Upper lobe of left lung (tissue), 6 donors: ENCODE measurements around the gene CD274. TPM values are rescaled to one million over a fixed set of nuclear protein-coding genes. Genes with fewer than 3 reads are reported as not detected.

Source experiments
- ATAC-seq, 2 donors: fragments of 200-7000 bp; cut with Tn5 transposase; one replicate each; pipeline ENCODE4 v1.9.1; 2022; ENCODE audit warnings: mild to moderate bottlenecking in 2 of 2, moderate library complexity in 2 of 2; ENCODE audit not compliant: low FRiP score in 2 of 2
- DNase-seq, 2 donors: peaks; one replicate each; pipeline ENCODE4 v3.0.0-alpha.2; 2019 to 2020
- H3K27ac ChIP-seq, 4 donors: fragments of 200-600 bp; sonication (generic); one replicate each; pipeline ENCODE4 v1.5.1; 2016 to 2019
- H3K27me3 ChIP-seq, 4 donors: fragments of 200-600 bp; sonication (generic); one replicate each; pipeline ENCODE4 v1.5.1; 2017 to 2019
- H3K36me3 ChIP-seq, 4 donors: fragments of 200-600 bp; sonication (generic); one replicate each; pipeline ENCODE4 v1.5.1; 2016 to 2019
- H3K4me1 ChIP-seq, 4 donors: fragments of 200-600 bp; sonication (generic); one replicate each; pipeline ENCODE4 v1.5.1; 2018 to 2019
- H3K4me3 ChIP-seq, 4 donors: fragments of 200-600 bp; sonication (generic); one replicate each; pipeline ENCODE4 v1.5.1; 2017 to 2019; ENCODE audit warnings: mild to moderate bottlenecking in 2 of 4, moderate library complexity in 1 of 4
- H3K9me3 ChIP-seq, 4 donors: fragments of 200-600 bp; sonication (generic); one replicate each; pipeline ENCODE4 v1.5.1; 2018 to 2019
- EP300 ChIP-seq, 4 donors: sonication (generic); formaldehyde crosslinking; IDR thresholded peaks; one replicate each; pipeline ENCODE4 v1.5.1; 2017; ENCODE audit warnings: antibody characterized with exemption in 4 of 4, control low read depth in 2 of 4
- POLR2A ChIP-seq, 4 donors: fragments of 450-650 bp; IDR thresholded peaks; one replicate each; pipeline ENCODE4 v1.5.1; 2016 to 2017; ENCODE audit warnings: antibody characterized with exemption in 4 of 4, mild to moderate bottlenecking in 2 of 4
- POLR2AphosphoS5 ChIP-seq, 2 donors: sonication (generic); formaldehyde crosslinking; IDR thresholded peaks; one replicate each; pipeline ENCODE4 v1.5.1; 2017; ENCODE audit warnings: antibody characterized with exemption in 2 of 2
- WGBS, 2 donors: methylation state at CpG; one replicate each; pipeline ENCODE4 v1.1.5; 2017 to 2018; 5-methylcytosine and 5-hydroxymethylcytosine counted together
- total RNA-seq, 6 donors: library from RNA; depleted of rRNA in 4 of 6; stranded (reverse); fragments of >200 nt in 4 of 6; gene quantifications; one replicate each; pipeline versions ENCODE4 v1.1.0 to v1.2.1, GENCODE V29; 2016 to 2021
- TF ChIP-seq, protein P1 (sequence below), 6 experiments: fragments of 450-650 bp in 4 of 6; fragments of 200-600 bp in 2 of 6; sonication (generic) in 2 of 6; IDR thresholded peaks; one replicate each; pipeline ENCODE4 v1.5.1; 2016 to 2019; ENCODE audit warnings: antibody characterized with exemption in 6 of 6
- donor health status: DM: no; HTN: no; CAD: no; lungs with moderate emphysema.
- donor health status: DM: no; HTN: yes; CAD: no; lungs with severe emphysema.

The CD274 gene
- total RNA-seq, 6 donors from 2014 or later = 11.6 to 20.8 (median 14.4) TPM

DNA sequence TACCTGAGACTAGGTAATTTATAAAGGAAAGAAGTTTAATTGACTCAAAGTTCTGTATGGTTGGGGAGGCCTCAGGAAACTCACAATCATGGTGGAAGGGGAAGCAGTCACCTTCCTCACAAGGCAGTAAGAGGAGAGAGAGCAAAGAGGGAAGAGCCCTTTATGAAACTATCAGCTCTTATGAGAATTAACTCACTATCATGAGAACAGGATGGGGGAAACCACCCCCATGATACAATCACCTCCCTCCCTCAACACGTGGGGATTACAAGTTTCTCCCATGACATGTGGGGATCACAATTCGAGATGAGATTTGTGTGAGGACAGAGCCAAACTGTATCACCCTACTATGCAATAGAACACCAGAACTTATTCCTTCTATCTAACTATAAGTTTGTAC lies 27.9 kb downstream of the CD274 start:
- H3K36me3 ChIP-seq = no peaks in the 10 kb centered on the region
- no peak overlapping the region for H3K4me3 ChIP-seq
- H3K27me3 ChIP-seq = no peaks in the 10 kb centered on the region
- WGBS, 2 donors = 60 to 67% methylated on average over 2 of the region's 2 CpGs
- no peak overlapping the region for H3K27ac ChIP-seq
- no peak for DNase-seq
- H3K4me1 ChIP-seq = no peaks in the 10 kb centered on the region
- no peak for ATAC-seq
- H3K9me3 ChIP-seq = no peaks in the 10 kb centered on the region
- peak in 1 of 4 donors; percentile 55 for TF ChIP-seq EP300 (IDR thresholded peaks at IDR 0.05)
- TF ChIP-seq POLR2A (IDR thresholded peaks at IDR 0.05) = no peak

DNA sequence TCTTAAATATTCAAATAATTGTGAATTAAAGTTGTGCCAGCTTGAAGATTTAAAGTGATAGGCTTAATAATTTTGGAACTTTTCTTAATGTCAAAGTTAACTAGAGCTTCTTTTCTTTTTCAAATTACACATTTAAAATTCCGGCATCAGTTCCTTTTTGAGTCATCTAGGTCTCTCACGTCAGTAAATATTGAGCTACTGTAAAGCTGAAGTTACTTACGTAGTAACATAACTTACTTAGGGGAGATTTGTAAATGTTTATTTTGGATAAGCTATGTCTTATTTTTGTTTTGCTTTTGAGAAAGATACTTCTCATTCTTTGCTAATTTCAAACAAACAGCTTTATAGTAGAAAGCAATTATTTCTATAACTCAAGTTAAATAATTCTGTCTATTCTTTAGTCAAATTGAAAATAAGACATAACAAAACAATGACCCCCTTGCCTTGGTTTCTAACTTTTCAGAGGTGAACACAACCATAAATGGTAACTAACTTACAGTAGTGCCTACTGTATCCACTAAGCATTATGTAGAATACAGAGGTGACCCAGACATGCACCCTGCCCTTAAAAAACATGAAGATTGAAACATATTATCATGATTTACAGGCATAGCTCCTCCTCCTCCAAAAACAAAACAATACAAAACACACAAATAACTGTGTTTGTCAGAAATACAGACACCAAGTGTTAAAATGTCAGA lies 29.8 kb downstream of the CD274 start:
- DNase-seq (no peak), ATAC-seq (no peak)
- Histone ChIP-seq H3K27me3 (no peaks in the 10 kb centered on the region), H3K9me3 (no peaks in the 10 kb centered on the region), H3K36me3 (no peaks in the 10 kb centered on the region), H3K27ac (no peak overlapping the region), H3K4me3 (no peak overlapping the region), H3K4me1 (no peaks in the 10 kb centered on the region)
- TF ChIP-seq POLR2AphosphoS5 (IDR thresholded peaks at IDR 0.05) (no peak), EP300 (IDR thresholded peaks at IDR 0.05) (no peak)
- TF ChIP-seq, protein P1, sequence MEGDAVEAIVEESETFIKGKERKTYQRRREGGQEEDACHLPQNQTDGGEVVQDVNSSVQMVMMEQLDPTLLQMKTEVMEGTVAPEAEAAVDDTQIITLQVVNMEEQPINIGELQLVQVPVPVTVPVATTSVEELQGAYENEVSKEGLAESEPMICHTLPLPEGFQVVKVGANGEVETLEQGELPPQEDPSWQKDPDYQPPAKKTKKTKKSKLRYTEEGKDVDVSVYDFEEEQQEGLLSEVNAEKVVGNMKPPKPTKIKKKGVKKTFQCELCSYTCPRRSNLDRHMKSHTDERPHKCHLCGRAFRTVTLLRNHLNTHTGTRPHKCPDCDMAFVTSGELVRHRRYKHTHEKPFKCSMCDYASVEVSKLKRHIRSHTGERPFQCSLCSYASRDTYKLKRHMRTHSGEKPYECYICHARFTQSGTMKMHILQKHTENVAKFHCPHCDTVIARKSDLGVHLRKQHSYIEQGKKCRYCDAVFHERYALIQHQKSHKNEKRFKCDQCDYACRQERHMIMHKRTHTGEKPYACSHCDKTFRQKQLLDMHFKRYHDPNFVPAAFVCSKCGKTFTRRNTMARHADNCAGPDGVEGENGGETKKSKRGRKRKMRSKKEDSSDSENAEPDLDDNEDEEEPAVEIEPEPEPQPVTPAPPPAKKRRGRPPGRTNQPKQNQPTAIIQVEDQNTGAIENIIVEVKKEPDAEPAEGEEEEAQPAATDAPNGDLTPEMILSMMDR (IDR thresholded peaks at IDR 0.05) = no peak
- 82 to 87% methylated on average over 3 of the region's 3 CpGs for WGBS, 2 donors

DNA sequence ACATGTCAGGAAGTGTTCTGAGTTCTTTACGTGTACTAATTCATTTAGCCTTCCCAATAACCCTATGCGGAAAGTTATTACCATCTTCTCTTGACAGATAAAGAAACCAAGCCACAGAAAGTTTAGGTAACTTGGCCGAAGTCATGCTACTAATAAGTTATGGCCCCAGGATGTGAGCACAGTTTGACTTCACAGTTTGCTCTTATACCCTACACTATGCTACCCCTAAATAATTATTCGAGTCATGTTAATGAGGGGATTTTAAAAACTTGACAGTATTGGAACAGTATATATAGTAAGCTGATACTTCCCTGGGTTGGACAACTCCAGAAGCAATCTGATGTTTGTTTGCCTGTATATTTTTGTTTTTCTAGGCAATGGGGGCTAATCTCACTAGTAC lies 30.6 kb downstream of the CD274 start:
- Histone ChIP-seq H3K4me3 (no peak overlapping the region), H3K9me3 (no peaks in the 10 kb centered on the region), H3K27me3 (no peaks in the 10 kb centered on the region), H3K27ac (no peak overlapping the region), H3K4me1 (no peaks in the 10 kb centered on the region), H3K36me3 (no peaks in the 10 kb centered on the region)
- ATAC-seq (no peak), DNase-seq (no peak)
- WGBS, 2 donors = 90 to 93% methylated on average over 4 of the region's 4 CpGs
- TF ChIP-seq EP300 (IDR thresholded peaks at IDR 0.05) (no peak), POLR2A (IDR thresholded peaks at IDR 0.05) (no peak), POLR2AphosphoS5 (IDR thresholded peaks at IDR 0.05) (no peak)
- TF ChIP-seq, protein P1 (IDR thresholded peaks at IDR 0.05) = no peak

DNA sequence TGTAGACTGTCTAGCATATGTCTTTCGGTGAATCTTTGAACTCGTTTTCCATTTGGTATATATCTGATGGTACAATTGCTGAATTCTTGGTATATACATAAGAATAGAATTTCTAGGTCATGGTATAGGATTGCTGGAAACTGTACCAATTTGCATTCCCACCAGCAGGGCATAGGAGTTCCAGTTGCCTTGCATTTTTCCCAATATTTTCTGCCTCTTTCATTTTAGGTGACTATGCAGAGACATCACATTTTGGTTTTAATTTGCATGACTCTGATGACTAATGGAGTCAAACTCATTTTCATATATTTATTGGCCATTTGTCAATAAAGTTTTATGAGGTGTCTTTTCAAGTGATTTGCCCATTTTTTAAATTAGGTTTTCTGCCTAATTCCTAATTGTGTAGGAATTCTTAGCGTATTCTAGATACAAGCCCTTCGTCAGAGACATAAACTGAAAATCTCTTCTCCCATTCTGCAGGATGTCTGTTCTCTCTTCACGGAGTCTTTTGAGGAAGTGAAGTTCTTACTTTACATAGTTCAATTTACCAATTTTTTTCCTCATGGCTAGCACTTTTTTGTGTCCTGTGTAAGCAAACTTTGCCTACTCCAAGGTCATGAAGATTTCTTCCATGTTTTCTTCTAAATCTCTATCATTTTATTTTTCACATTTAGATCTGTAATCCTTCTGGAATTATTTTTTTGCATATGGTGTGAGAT lies 31.1 kb downstream of the CD274 start:
- H3K27ac ChIP-seq = no peak overlapping the region
- no peaks in the 10 kb centered on the region for H3K36me3 ChIP-seq
- DNase-seq = no peak
- 80 to 85% methylated on average over 5 of the region's 5 CpGs for WGBS, 2 donors
- no peak for ATAC-seq
- H3K9me3 ChIP-seq = no peaks in the 10 kb centered on the region
- H3K4me1 ChIP-seq = no peaks in the 10 kb centered on the region
- no peak for TF ChIP-seq POLR2AphosphoS5 (IDR thresholded peaks at IDR 0.05)
- TF ChIP-seq EP300 (IDR thresholded peaks at IDR 0.05) = no peak
- TF ChIP-seq POLR2A (IDR thresholded peaks at IDR 0.05) = no peak
- TF ChIP-seq, protein P1 (IDR thresholded peaks at IDR 0.05) = no peak
- H3K27me3 ChIP-seq = no peaks in the 10 kb centered on the region
- no peak overlapping the region for H3K4me3 ChIP-seq

DNA sequence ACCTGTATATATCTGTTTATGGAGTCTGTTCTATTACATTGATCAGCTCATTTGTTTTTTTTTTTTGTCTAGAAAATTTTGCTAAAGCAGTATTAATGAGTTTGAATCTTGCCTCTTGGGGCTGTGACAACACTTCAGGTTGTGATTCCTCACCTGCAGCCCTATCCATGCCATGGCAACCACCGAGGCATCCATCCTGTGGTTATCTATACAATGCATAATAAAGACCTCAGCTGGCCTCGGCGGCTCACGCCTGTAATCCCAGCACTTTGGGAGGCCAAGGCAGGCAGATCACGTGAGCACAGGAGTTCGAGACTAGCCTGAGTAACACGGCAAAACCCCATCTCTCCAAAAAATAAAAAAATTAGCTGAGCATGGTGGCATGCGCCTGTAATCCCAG lies 31.9 kb downstream of the CD274 start:
- WGBS, 2 donors = 93 to 94% methylated on average over 8 of the region's 8 CpGs
- ATAC-seq (no peak), DNase-seq (peak in 1 of 2 donors; percentile 8)
- no peaks in the 10 kb centered on the region for H3K27me3 ChIP-seq
- H3K4me3 ChIP-seq = no peak overlapping the region
- no peaks in the 10 kb centered on the region for H3K9me3 ChIP-seq
- no peak for TF ChIP-seq POLR2A (IDR thresholded peaks at IDR 0.05)
- no peak for TF ChIP-seq EP300 (IDR thresholded peaks at IDR 0.05)
- no peak for TF ChIP-seq POLR2AphosphoS5 (IDR thresholded peaks at IDR 0.05)
- TF ChIP-seq, protein P1 (IDR thresholded peaks at IDR 0.05) = no peak
- no peaks in the 10 kb centered on the region for H3K36me3 ChIP-seq
- H3K27ac ChIP-seq = no peak overlapping the region
- no peaks in the 10 kb centered on the region for H3K4me1 ChIP-seq
